ENCODE data around the gene CLEC4D.
"Not testable (repeated sequence)": the region's sequence is repeated elsewhere in the genome, so short reads cannot be mapped to it uniquely, and the experiment has no call there.

CLEC4D gene

GRCh38 chr12:8493084-8493483 lies 20.2 kb upstream of the CLEC4D start:
- POLR2A ChIA-PET, result no interaction called here
- CTCF ChIA-PET, result interaction anchor here (1.4 kb wide), 1 partner anchor 51 kb away, joined by 6 read pairs; no protein-coding TSS in a partner anchor

GRCh38 chr12:8495671-8496070 lies 17.6 kb upstream of the CLEC4D start:
- POLR2A ChIA-PET; H3K4me1 ChIP-seq (ENCODE audit: control insufficient read depth, insufficient read depth, low read length); H3K36me3 ChIP-seq (ENCODE audit: control insufficient read depth in 2 of 2, insufficient read depth in 1 of 2, low read length in 2 of 2); H3K4me3 ChIP-seq (ENCODE audit: low read depth, low read length); H3K27ac ChIP-seq (ENCODE audit: extremely low read depth, low read depth, low read length); H3K9me3 ChIP-seq (ENCODE audit: control insufficient read depth, insufficient read depth, low read depth, low read length): not testable (repeated sequence)
- CTCF ChIA-PET, result interaction anchor here (0.6 kb wide), 1 partner anchor 24 kb away, joined by 3 read pairs; no protein-coding TSS in a partner anchor

More at GRCh38 chr12:8493084-8493483, 20.2 kb upstream of the CLEC4D start:
- H3K4me1 ChIP-seq (ENCODE audit: control insufficient read depth, insufficient read depth, low read length), result no peaks in the 10 kb centered on the region
- no peak for TF ChIP-seq ZNF645 (tag by site-specific recombination; IDR thresholded peaks at IDR 0.05)
- no peak for TF ChIP-seq ZNF76 (tag by site-specific recombination; IDR thresholded peaks at IDR 0.05; ENCODE audit: borderline replicate concordance, low read depth)
- TF ChIP-seq EGR2 (tag by site-specific recombination; IDR thresholded peaks at IDR 0.05; ENCODE audit: low read depth), result no peak
- no peak overlapping the region for H3K4me3 ChIP-seq (ENCODE audit: low read depth, low read length)
- no peak overlapping the region for H3K27ac ChIP-seq (ENCODE audit: extremely low read depth, low read depth, low read length)
- no peaks in the 10 kb centered on the region for H3K9me3 ChIP-seq (ENCODE audit: control insufficient read depth, insufficient read depth, low read depth, low read length)
- H3K36me3 ChIP-seq (ENCODE audit: control insufficient read depth in 2 of 2, insufficient read depth in 1 of 2, low read length in 2 of 2), result no peaks in the 10 kb centered on the region

GRCh38 chr12:8496074-8496473 lies 17.2 kb upstream of the CLEC4D start:
- H3K27ac ChIP-seq (ENCODE audit: extremely low read depth, low read depth, low read length); H3K36me3 ChIP-seq (ENCODE audit: control insufficient read depth in 2 of 2, insufficient read depth in 1 of 2, low read length in 2 of 2); H3K4me1 ChIP-seq (ENCODE audit: control insufficient read depth, insufficient read depth, low read length); CTCF ChIA-PET; POLR2A ChIA-PET; H3K9me3 ChIP-seq (ENCODE audit: control insufficient read depth, insufficient read depth, low read depth, low read length); H3K4me3 ChIP-seq (ENCODE audit: low read depth, low read length): not testable (repeated sequence)

- no peaks in the 10 kb centered on the region for H3K4me1 ChIP-seq (ENCODE audit: control insufficient read depth, insufficient read depth, low read length)
- H3K9me3 ChIP-seq (ENCODE audit: control insufficient read depth, insufficient read depth, low read depth, low read length), result no peaks in the 10 kb centered on the region
- no peak overlapping the region for H3K4me3 ChIP-seq (ENCODE audit: low read depth, low read length)
- POLR2A ChIA-PET, result no interaction called here
- H3K27ac ChIP-seq (ENCODE audit: extremely low read depth, low read depth, low read length), result no peak overlapping the region
- H3K36me3 ChIP-seq (ENCODE audit: control insufficient read depth in 2 of 2, insufficient read depth in 1 of 2, low read length in 2 of 2), result no peaks in the 10 kb centered on the region
- TF ChIP-seq ZNF645 (tag by site-specific recombination; IDR thresholded peaks at IDR 0.05), result no peak
- TF ChIP-seq WT1 (tag by site-specific recombination; IDR thresholded peaks at IDR 0.05), result no peak
- TF ChIP-seq ZNF654 (tag by site-specific recombination; IDR thresholded peaks at IDR 0.05; ENCODE audit: low read depth), result 0 out of 2 replicates have a peak, but pooled peaks have one; percentile 4
- TF ChIP-seq ZSCAN18 (tag by site-specific recombination; IDR thresholded peaks at IDR 0.05), result no peak
- 0 out of 2 replicates have a peak, but pooled peaks have one; percentile 9 for TF ChIP-seq CTCF (tag by site-specific recombination; IDR thresholded peaks at IDR 0.05)
- TF ChIP-seq ZNF791 (tag by site-specific recombination; IDR thresholded peaks at IDR 0.05), result no peak
- CTCF ChIA-PET, result interaction anchor here (0.7 to 1.2 kb wide), 4 partner anchors 20 to 110 kb away, joined by 3 to 7 read pairs (median 3); no protein-coding TSS in a partner anchor
These were observed 13.7 kb upstream of the CLEC4D start for GRCh38 chr12:8499616-8500015.

Data from HEK293 (cell line).